ENCODE measurements around the gene CENPU. TPM values are rescaled to one million over a fixed set of nuclear protein-coding genes. Genes with fewer than 3 reads are reported as not detected.
A peak's percentile ranks its signal among the peaks of the same experiment; 100 is the strongest.

Gene CENPU
- total RNA-seq, 1 experiment from 2014 or later: 124 TPM

- Histone ChIP-seq H4K20me1 (ENCODE audit: control insufficient read depth, insufficient read depth, insufficient read length) (no peaks in the 10 kb centered on the region), H4K5ac (ENCODE audit: insufficient read length, low read depth, low read length) (no peak overlapping the region), H3K27ac (ENCODE audit: insufficient read length, low read depth, low read length) (no peak overlapping the region), H3T11ph (ENCODE audit: low read length) (no peak overlapping the region), H3K4me2 (ENCODE audit: insufficient read depth, insufficient read length, low read length) (no peak overlapping the region), H2BK12ac (ENCODE audit: insufficient read length, low read depth, low read length) (no peak overlapping the region), H2AK5ac (ENCODE audit: insufficient read length, low read length) (no peak overlapping the region), H3K79me1 (ENCODE audit: insufficient read depth, low read depth, low read length, poor library complexity, severe bottlenecking) (no peaks in the 10 kb centered on the region), H2BK20ac (ENCODE audit: low read depth, low read length, poor library complexity, severe bottlenecking) (no peak overlapping the region), H4K91ac (ENCODE audit: insufficient read length, low read depth, low read length) (no peak overlapping the region), H3K27me3 (ENCODE audit: insufficient read depth, low read length) (no peaks in the 10 kb centered on the region), H2AFZ (ENCODE audit: low read length) (no peak overlapping the region), H4K8ac (replicated peaks; ENCODE audit: insufficient read length, low read depth, low read length) (no peak overlapping the region), H2BK120ac (ENCODE audit: low read depth, low read length, poor library complexity, severe bottlenecking) (no peak overlapping the region), H3K23ac (ENCODE audit: insufficient read length, low read depth, low read length) (no peak overlapping the region), H3K18ac (ENCODE audit: insufficient read length, low read depth, low read length) (no peak overlapping the region), H3K56ac (ENCODE audit: insufficient read length, low read depth, low read length) (no peak overlapping the region), H3K79me2 (ENCODE audit: insufficient read depth, low read length) (no peaks in the 10 kb centered on the region), H3K23me2 (ENCODE audit: insufficient read length, low read depth, low read length, poor library complexity, severe bottlenecking) (no peaks in the 10 kb centered on the region), H2BK15ac (ENCODE audit: low read depth, low read length) (no peak overlapping the region), H3K9ac (ENCODE audit: extremely low read depth, insufficient read length, low read length) (no peak overlapping the region), H3K14ac (ENCODE audit: insufficient read depth, low read length) (no peak overlapping the region), H3K4ac (ENCODE audit: low read depth, low read length) (no peak overlapping the region), H3K4me1 (ENCODE audit: insufficient read depth, low read length) (no peaks in the 10 kb centered on the region), H2BK5ac (ENCODE audit: insufficient read length, low read length) (no peak overlapping the region), H3K9me3 (ENCODE audit: control insufficient read depth, low read depth, low read length) (no peaks in the 10 kb centered on the region)
- peaks cover 21 to 64% (median 55%) of the 10 kb centered on the region in 3 experiments; a peak in 6 of 7 replicates for H3K36me3 Mint-ChIP-seq (ENCODE audit: insufficient read depth in 1 of 3, low read depth in 3 of 3)
- H3K27me3 Mint-ChIP-seq (ENCODE audit: low read depth): no peaks in the 10 kb centered on the region
- H3K4me1 Mint-ChIP-seq: peaks cover 0 to 6% of the 10 kb centered on the region in 2 experiments; a peak in 2 of 4 replicates
- WGBS (ENCODE audit: extremely low coverage, insufficient read length, low lambda C conversion rate): no CpG with 5 or more reads among the region's 3 CpGs
- no peaks in the 10 kb centered on the region for H3K9me3 Mint-ChIP-seq
- no peak overlapping the region for H3K4me3 Mint-ChIP-seq
- no peak for DNase-seq
- no peak for TF ChIP-seq CTCF (conservative IDR thresholded peaks at IDR 0.05)
- peak overlapping the region in 1 of 3 experiments; percentile 36; a peak in 1 of 7 replicates for H3K27ac Mint-ChIP-seq
Measured at GRCh38 chr4:184695178-184695896, 38.6 kb downstream of the CENPU start.

Measured in H9 (cell line).